ENCODE results near the gene TENT4B.

Gene TENT4B

DNA sequence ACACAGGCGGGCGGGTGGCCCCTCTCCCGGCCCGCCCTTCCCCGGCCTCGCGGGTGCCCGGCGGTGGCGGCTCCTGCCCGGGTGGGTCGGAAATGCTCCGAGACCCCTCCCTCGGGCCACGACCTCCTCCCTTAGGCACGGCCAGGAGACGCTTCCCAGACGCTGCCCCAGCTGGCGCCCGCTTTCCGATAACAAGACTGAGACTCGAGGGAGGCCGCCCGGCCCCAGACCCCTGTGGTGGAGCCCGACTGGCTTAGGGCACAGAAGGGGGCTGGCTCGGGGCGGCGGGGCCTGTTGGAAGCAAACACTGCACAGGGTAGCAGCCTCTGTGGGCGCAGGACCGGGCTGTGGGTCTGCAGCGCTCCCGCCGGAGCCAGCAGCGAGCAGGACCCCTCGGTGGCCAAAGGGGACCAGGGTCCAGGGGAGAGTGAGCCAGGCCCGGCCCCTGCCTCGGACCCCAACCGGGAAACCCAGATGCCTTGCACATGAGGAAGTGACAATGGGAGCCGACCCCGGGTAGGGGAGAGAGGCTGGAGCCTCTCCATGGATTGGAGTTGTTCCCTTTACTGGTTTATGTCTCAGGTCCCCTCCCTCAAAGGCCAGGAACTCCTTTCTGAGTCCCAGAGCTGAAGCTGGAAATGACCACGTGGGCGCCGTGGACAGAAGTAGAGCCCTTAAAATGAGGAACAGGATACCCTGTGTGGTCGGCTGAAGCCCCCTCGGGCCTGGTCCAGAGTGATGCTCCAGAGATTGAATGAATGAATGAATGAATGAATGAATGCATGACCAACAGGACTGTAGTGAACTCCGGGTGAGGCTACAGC is 93.4 kb downstream of the TENT4B start:
- peak overlapping the region; percentile 64 for H3K9ac ChIP-seq (ENCODE audit: low read length)
- no peaks in the 10 kb centered on the region for H3K9me3 ChIP-seq (ENCODE audit: control insufficient read depth, low read length)
- no peak overlapping the region for H3K4me3 ChIP-seq (ENCODE audit: low read length)
- H3K4me1 ChIP-seq (ENCODE audit: control insufficient read depth, insufficient read depth, low read length), result peaks cover 20% of the 10 kb centered on the region
- no peaks in the 10 kb centered on the region for H3K27me3 ChIP-seq (ENCODE audit: control insufficient read depth, insufficient read depth, low read length)
- H3K36me3 ChIP-seq (ENCODE audit: control insufficient read depth, insufficient read depth, low read length), result no peaks in the 10 kb centered on the region

DNA sequence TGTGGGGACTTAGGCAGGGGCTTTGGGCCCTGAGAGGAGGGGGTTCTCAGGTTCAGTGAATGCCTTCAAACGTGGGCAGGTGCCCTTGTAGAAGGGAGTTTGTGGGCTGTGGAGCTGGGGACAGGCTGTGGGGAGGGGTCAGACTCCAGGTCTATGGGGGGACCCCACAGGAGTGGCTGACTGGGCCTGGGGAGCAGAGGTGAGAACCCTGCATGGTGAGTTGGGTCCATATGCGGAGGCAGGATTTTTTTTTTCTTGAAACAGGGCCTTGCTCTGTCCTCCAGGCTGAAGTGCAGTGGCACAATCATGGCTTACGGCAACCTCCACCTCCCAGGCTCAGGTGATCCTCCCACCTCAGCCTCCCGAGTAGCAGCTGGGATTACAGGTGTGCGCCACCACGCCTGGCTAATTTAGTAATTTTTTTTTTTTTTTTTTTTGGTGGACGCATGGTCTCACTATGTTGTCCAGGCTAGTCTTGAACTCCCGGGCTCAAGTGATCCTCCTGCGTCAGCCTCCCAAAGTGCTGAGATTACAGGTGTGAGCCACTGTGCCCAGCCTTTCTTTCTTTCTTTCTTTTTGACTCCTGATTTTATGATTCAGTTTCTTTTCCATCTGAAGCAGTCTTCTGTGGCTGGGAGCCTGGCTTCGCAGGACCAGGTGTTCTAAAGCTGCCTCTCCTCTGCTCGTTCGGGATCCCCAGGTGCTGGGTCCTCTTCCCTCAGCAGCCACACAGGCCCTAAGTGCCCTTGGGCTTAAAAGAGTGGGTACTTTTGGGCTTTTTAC is 94.2 kb downstream of the TENT4B start:
- no peaks in the 10 kb centered on the region for H3K36me3 ChIP-seq (ENCODE audit: control insufficient read depth, insufficient read depth, low read length)
- H3K4me3 ChIP-seq (ENCODE audit: low read length), result no peak overlapping the region
- peaks cover 20% of the 10 kb centered on the region for H3K4me1 ChIP-seq (ENCODE audit: control insufficient read depth, insufficient read depth, low read length)
- H3K9me3 ChIP-seq (ENCODE audit: control insufficient read depth, low read length), result no peaks in the 10 kb centered on the region
- no peak overlapping the region for H3K9ac ChIP-seq (ENCODE audit: low read length)
- no peaks in the 10 kb centered on the region for H3K27me3 ChIP-seq (ENCODE audit: control insufficient read depth, insufficient read depth, low read length)

DNA sequence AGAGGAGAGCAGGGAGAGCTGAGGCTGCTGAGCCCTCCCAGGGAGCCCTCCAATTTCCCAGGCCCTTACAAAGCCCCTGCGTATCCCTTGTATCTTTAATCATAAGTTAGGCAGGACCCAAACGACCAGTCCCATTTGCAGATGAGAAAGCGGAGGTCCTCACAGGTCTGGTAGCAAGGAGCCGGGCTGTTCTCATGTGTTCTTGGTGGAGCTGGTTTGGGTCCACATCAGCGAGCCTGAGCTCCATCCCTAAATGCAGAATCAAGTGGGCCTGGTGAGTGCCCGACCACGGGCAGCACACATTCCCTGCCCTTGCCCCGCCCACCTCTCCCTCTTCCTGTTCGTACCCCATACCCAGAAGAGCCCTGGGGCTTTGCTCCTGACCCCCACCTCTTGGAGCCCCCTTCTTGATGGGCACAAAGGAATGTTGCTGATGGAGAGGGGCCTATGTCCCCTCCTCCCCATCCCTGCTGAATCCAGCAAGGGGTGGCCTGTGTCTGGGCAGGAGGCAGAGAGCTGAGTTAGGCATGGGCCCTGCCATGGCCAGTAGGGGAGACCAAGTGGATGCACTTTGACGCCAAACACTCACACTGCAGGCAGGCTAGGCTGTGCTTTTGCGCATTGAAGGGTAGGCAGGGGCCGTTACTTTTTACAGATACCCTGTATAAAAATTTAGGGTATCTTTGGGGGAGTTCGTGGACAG is 95.0 kb downstream of the TENT4B start:
- peaks cover 20% of the 10 kb centered on the region for H3K4me1 ChIP-seq (ENCODE audit: control insufficient read depth, insufficient read depth, low read length)
- H3K27me3 ChIP-seq (ENCODE audit: control insufficient read depth, insufficient read depth, low read length), result no peaks in the 10 kb centered on the region
- H3K9ac ChIP-seq (ENCODE audit: low read length), result no peak overlapping the region
- no peak overlapping the region for H3K4me3 ChIP-seq (ENCODE audit: low read length)
- no peaks in the 10 kb centered on the region for H3K36me3 ChIP-seq (ENCODE audit: control insufficient read depth, insufficient read depth, low read length)
- H3K9me3 ChIP-seq (ENCODE audit: control insufficient read depth, low read length), result no peaks in the 10 kb centered on the region

DNA sequence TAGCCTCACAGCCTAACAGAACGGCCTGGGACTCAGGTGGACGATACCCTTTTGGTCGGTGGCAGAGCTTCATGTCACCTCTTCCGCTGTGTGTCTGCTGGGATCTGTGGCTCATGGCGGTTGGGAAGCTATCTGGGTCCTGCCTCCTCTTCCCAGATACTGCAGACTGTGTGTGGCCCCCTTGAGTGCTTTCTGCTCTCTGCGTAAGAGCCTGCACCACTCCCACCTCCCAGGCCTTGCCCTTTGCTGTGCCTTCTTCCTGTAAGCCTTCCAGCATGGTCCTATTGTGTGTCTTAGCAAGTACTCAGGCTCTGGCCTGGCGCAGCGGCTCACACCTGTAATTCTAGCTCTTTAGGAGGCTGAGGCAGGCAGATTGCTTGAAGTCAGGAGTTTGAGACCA is 95.7 kb downstream of the TENT4B start:
- H3K27me3 ChIP-seq (ENCODE audit: control insufficient read depth, insufficient read depth, low read length), result no peaks in the 10 kb centered on the region
- H3K9ac ChIP-seq (ENCODE audit: low read length), result no peak overlapping the region
- H3K36me3 ChIP-seq (ENCODE audit: control insufficient read depth, insufficient read depth, low read length), result no peaks in the 10 kb centered on the region
- H3K4me1 ChIP-seq (ENCODE audit: control insufficient read depth, insufficient read depth, low read length), result peaks cover 20% of the 10 kb centered on the region
- no peak overlapping the region for H3K4me3 ChIP-seq (ENCODE audit: low read length)
- no peaks in the 10 kb centered on the region for H3K9me3 ChIP-seq (ENCODE audit: control insufficient read depth, low read length)

DNA sequence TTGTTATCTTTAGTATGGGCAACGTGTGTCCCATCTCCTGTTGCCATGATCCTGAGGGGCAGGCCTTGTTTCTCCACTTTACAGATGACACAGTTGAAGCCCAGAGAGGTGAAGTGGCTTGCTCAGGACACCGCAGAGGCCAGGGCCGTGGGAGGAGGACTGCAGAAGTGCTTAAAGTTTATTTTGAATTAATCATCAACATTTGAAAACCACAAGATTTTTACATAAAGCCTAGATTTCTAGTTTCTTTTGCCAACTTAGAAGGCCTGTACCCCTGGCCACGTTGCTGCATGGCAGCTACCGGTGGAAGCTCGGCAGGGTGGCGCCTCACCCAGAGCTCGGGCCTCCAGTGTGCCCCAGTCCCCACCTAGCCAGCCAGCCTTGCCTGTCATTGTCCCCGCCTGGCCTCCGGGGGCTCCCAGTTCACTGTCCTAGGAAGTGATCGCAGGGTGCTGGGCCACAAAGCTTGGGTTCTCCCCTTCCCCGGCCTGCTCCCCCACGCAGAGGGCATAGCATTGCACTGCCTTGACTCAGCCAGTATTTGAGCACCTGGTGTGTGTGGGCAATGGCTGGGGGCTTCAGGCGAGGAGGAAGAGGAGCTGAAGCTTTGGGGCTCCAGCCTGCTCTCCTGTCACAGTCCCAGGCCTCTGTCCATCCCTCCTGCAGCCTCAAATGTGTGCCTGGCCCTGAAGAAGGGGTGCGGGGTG is 98.4 kb downstream of the TENT4B start:
- no peak overlapping the region for H3K9ac ChIP-seq (ENCODE audit: low read length)
- H3K9me3 ChIP-seq (ENCODE audit: control insufficient read depth, low read length), result no peaks in the 10 kb centered on the region
- H3K4me3 ChIP-seq (ENCODE audit: low read length), result no peak overlapping the region
- H3K36me3 ChIP-seq (ENCODE audit: control insufficient read depth, insufficient read depth, low read length), result no peaks in the 10 kb centered on the region
- peaks cover 6% of the 10 kb centered on the region for H3K4me1 ChIP-seq (ENCODE audit: control insufficient read depth, insufficient read depth, low read length)
- H3K27me3 ChIP-seq (ENCODE audit: control insufficient read depth, insufficient read depth, low read length), result no peaks in the 10 kb centered on the region

DNA sequence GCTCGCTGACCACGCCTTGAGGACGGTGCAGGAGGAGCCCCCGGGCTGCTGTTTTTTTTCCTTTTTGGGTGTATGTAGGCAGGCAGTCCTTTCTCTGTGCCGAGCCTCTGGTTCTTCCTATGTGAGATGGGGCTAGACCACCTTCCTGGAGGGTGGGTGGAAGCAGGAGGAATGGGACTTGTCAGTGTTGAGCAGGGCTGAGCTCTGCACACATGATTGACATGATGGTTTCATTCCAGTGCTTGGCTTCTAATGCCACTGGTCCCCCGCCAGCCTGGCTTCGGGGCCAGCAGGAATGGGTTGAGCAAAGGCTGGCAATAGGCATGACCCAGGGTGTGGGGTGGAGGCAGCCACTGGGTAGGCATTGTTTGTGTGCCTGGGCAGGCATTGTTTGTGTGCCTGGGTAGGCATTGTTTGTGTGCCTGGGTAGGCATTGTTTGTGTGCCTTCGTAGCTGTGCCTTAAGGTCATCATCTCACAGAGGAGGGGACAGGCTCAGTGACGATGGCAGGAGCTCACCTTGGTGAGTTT is 99.0 kb downstream of the TENT4B start:
- Histone ChIP-seq H3K27me3 (ENCODE audit: control insufficient read depth, insufficient read depth, low read length) (no peaks in the 10 kb centered on the region), H3K36me3 (ENCODE audit: control insufficient read depth, insufficient read depth, low read length) (no peaks in the 10 kb centered on the region), H3K4me1 (ENCODE audit: control insufficient read depth, insufficient read depth, low read length) (peaks cover under 1% of the 10 kb centered on the region), H3K4me3 (ENCODE audit: low read length) (no peak overlapping the region), H3K9me3 (ENCODE audit: control insufficient read depth, low read length) (no peaks in the 10 kb centered on the region), H3K9ac (ENCODE audit: low read length) (no peak overlapping the region)

DNA sequence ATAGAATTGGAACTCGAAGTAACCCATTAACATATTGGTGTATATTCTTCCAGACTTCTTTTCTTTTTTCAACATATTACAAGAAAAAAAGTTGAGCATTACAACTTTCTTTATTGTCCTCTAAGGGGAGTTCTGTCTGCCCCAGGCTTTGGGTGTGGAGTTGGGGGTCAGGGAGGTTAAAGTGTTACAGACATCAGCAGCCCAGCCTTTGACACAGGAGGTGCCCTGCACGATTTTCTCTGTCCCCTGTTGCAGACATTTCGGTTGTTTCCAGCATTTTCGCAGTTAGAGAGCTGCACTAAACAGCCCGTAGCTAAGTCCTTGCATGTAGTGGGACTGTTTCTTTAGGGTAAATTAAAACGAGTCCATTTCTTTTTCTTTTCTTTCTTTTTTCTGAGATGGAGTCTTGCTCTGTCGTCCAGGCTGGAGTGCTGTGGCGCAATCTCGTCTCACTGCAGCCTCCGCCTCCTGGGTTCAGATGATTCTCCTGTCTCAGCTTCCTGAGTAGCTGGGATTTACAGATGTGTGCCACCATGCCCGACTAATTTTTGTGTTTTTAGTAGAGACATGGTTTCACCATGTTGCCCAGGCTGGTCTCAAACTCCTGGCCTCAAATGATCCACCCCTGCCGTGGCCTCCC is 99.9 kb downstream of the TENT4B start:
- Histone ChIP-seq H3K4me3 (ENCODE audit: low read length) (no peak overlapping the region), H3K36me3 (ENCODE audit: control insufficient read depth, insufficient read depth, low read length) (no peaks in the 10 kb centered on the region), H3K27me3 (ENCODE audit: control insufficient read depth, insufficient read depth, low read length) (no peaks in the 10 kb centered on the region), H3K9ac (ENCODE audit: low read length) (no peak overlapping the region), H3K9me3 (ENCODE audit: control insufficient read depth, low read length) (no peaks in the 10 kb centered on the region), H3K4me1 (ENCODE audit: control insufficient read depth, insufficient read depth, low read length) (no peaks in the 10 kb centered on the region)

DNA sequence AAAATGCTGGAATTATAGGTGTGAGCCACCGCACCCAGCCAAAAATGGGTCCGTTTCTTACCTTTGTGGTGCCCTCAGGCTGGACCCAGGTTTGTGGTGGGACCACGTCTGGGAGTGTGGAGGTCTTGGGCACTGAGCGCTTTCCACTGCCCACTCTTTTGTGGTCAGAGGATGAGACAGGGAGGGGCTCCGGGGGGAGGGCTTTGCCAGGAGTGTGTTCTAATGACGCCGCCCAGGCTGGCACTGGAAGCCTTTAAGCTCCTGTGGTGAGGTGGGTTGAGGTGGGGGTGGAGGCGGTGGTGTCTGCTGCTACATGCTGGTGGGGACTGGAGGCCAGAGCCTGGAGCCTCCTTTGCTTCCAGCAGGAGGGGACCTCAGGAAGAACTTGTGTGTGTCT is 100.4 kb downstream of the TENT4B start:
- H3K4me1 ChIP-seq (ENCODE audit: control insufficient read depth, insufficient read depth, low read length), result no peaks in the 10 kb centered on the region
- no peaks in the 10 kb centered on the region for H3K27me3 ChIP-seq (ENCODE audit: control insufficient read depth, insufficient read depth, low read length)
- no peaks in the 10 kb centered on the region for H3K36me3 ChIP-seq (ENCODE audit: control insufficient read depth, insufficient read depth, low read length)
- no peak overlapping the region for H3K4me3 ChIP-seq (ENCODE audit: low read length)
- no peaks in the 10 kb centered on the region for H3K9me3 ChIP-seq (ENCODE audit: control insufficient read depth, low read length)
- no peak overlapping the region for H3K9ac ChIP-seq (ENCODE audit: low read length)

DNA sequence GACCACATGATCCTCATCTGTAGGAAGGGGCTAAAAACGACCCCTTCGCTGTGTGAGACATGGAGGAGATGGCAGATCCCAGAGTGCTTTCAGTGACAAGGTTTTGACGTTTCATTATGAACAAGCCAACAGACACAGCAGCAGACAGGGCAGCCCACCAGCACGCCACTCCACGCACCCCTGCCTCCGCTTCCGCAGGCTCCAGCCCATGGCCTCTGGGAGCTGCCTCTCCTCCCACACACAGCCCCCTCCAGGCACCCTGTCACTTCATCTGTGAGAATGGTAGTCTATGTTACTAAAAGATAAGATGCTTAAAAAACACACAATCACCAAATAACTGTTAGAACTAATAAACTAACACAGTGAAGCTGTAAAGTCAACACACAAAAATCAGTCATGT is 101.0 kb downstream of the TENT4B start:
- no peak overlapping the region for H3K4me3 ChIP-seq (ENCODE audit: low read length)
- H3K9me3 ChIP-seq (ENCODE audit: control insufficient read depth, low read length), result no peaks in the 10 kb centered on the region
- no peaks in the 10 kb centered on the region for H3K27me3 ChIP-seq (ENCODE audit: control insufficient read depth, insufficient read depth, low read length)
- no peak overlapping the region for H3K9ac ChIP-seq (ENCODE audit: low read length)
- no peaks in the 10 kb centered on the region for H3K36me3 ChIP-seq (ENCODE audit: control insufficient read depth, insufficient read depth, low read length)
- no peaks in the 10 kb centered on the region for H3K4me1 ChIP-seq (ENCODE audit: control insufficient read depth, insufficient read depth, low read length)

DNA sequence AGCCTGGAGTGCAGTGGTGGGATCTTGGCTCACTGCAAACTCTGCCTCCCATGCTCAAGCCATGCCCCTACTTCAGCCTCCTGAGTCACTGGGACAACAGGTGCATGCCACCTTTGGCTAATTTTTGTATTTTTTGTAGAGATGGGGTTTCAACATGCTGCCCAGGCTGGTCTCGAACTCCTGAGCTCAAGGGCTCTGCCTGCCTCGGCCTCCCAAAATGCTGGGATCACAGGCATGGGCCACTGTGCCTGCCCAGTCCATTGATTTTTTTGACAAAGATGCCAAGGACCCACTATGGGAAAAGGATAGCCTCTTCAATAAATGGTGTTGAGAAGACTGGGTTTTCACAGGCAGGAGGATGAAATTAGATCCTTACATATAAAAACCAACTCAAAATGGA is 102.4 kb downstream of the TENT4B start:
- no peaks in the 10 kb centered on the region for H3K4me1 ChIP-seq (ENCODE audit: control insufficient read depth, insufficient read depth, low read length)
- no peak overlapping the region for H3K9ac ChIP-seq (ENCODE audit: low read length)
- H3K4me3 ChIP-seq (ENCODE audit: low read length), result no peak overlapping the region
- H3K27me3 ChIP-seq (ENCODE audit: control insufficient read depth, insufficient read depth, low read length), result no peaks in the 10 kb centered on the region
- no peaks in the 10 kb centered on the region for H3K9me3 ChIP-seq (ENCODE audit: control insufficient read depth, low read length)
- H3K36me3 ChIP-seq (ENCODE audit: control insufficient read depth, insufficient read depth, low read length), result no peaks in the 10 kb centered on the region

DNA sequence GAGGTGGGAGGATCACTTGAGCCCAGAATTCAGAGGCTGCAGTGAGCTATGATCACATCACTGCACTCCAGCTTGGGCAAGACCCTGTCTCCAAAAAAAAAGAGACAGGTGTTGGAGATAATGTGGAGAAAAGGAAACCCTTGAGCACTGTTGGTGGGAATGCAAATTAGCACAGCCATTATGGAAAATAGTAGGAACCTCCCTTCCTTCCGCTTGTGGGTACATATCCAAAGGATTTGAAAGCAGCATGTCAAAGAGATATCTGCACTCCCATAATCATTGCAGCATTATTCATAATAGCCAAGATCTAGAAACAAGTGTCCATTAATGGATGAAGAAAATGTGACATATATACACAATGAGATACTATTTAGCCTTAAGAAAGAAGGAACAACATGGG is 103.5 kb downstream of the TENT4B start:
- Histone ChIP-seq H3K4me3 (ENCODE audit: low read length) (no peak overlapping the region), H3K36me3 (ENCODE audit: control insufficient read depth, insufficient read depth, low read length) (no peaks in the 10 kb centered on the region), H3K9me3 (ENCODE audit: control insufficient read depth, low read length) (no peaks in the 10 kb centered on the region), H3K27me3 (ENCODE audit: control insufficient read depth, insufficient read depth, low read length) (no peaks in the 10 kb centered on the region), H3K4me1 (ENCODE audit: control insufficient read depth, insufficient read depth, low read length) (peaks cover 9% of the 10 kb centered on the region), H3K9ac (ENCODE audit: low read length) (no peak overlapping the region)
